GM04503 (cell line): Measurements from ENCODE around the gene SPEF1.
A peak's percentile ranks its signal among the peaks of the same experiment; 100 is the strongest.

ENCODE experiments used
- DNase-seq: peaks from one replicate; pipeline ENCODE4 v3.0.0-alpha.2; 2012; ENCODE audit warnings: low read depth

Gene SPEF1

DNA sequence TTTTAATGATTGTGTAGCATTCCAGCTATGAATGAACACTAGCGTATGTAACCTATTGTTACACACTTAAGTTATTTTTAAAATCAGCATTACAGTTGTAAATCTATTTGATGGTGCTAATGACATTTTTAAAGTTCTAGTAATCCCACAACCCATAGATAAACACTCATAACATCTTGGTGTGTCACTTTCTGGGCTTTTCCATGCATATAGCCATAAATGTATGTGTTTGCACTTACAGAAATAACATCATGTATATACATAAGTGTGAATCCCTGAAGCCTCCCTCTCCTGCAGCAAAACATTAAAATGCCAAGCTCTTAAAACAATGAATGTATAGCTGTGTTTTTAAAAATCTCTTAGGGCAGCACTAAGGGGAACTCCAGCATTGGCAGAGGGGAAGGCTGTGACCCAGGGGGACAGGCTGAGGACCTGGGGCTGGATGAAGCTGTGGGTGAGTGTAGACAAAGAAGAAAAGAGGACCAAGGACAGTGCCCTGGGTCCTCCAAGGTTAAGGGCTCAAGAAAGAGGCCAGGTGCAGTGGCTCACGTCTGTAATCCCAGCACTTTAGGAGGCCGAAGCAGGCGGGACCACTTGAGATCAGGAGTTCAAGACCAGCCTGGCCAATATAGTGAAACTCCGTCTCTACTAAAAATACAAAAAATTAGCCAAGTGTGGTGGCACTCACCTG, 6.2 kb upstream of the SPEF1 start:
- no peak for DNase-seq

DNA sequence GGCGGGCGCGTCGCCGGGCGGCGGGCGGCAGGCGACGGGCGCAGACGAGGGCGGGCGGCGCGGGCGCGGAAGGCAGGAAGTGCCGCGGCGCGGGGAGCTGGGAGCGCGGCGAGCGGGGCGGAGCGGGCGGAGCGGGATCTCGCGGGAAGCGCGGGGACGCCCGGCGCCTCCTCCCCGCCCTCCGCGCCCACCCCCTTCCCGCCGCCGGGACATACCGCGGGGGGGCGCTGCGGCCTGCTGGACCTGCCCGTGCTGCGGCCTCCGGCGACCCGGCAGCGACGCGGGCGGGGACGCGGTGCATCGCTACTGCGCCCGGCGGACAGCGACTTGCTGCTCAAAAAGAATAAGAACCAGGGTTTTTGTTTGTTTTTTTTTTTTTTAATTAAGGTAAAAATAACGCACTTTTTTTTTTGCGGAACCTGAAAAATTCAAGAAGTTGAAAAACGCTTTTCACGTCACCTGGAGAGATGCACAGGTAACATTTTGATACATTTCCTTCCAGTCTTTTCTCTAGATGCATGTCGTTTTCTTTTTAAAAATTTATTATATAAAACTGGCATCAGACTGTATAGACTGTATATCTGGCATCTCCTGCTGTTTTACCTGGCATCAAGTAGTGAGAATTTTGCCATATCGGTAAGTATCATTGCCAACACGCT, 5.5 kb upstream of the SPEF1 start, which contains the start of gene CENPB:
CENPB (minus strand) TSS at position 76 of the 659 bp plus-strand sequence. CDS start 257 bp downstream, outside the sequence.
- DNase-seq: no peak

DNA sequence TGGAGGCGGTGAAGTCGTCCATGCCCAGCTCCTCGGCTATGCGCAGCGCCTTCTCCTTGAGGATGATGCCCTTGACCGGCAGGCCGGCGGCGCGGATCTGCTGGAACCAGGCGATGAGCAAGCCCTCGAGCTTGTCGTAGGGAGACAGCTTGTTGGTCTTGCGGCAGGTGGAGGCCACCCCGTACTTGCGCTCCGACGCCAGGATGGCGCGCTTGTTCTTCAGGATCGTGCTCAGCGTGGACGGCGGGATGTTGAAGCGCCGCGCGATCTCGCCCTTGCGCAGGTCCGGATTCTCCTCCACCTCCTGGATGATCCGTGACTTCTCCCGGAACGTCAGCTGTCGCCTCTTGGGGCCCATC, 4.9 kb upstream of the SPEF1 start:
- no peak for DNase-seq

- no peak for DNase-seq
Measured at GRCh38 chr20:3785240-3786125, 4.2 kb upstream of the SPEF1 start.

DNA sequence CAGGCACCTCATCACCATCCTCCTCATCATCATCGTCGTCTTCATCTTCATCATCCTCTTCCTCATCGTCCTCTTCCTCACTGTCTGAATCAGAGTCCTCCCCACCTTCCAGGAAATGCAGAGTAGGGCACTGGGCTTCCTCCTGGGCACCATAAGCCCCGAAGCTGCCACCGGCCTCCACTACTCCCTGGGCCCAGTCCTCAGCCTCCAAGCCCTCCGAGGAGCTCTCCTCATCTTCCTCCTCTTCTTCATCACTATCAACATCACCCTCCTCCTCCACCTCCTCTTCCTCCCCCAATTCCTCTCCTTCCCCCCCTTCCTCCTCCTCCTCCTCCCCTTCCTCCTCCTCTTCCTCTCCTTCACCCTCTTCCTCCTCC, 3.6 kb upstream of the SPEF1 start:
- no peak for DNase-seq

DNA sequence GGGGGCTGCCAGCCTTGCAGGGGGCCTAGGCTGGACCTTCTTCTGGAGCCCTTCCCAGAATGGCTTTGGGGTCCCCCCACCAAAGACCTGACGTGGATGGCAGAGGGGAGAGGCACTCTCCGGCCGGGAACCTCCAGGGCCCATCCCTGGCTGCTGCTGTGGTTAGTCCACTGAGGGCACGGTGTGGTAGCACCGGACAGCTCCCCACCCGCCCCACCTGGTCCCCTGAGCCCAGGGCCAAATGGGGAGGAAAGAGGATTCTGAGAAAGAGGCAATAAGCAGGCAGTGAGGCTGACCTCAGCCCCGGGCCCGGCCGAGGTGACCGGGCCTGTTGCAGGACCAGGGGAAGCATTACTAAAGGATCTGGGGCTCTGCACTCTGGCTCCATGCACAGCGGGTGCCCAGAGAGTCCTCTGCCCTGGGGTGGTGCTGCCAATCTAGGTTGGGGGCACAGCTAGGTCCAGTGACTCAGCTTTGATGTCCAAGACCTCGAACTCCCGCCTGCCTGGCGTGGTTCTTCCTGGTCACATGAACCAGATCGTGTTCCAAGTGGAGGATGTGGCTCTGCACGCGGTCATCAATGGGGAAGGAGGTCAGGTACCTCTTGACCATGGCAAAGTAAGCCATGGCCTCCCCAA, 3.1 kb upstream of the SPEF1 start:
- DNase-seq: no peak

- no peak for DNase-seq
Measured at GRCh38 chr20:3783511-3784195, 2.4 kb upstream of the SPEF1 start.

- no peak for DNase-seq
Measured at GRCh38 chr20:3783068-3783489, 1.8 kb upstream of the SPEF1 start.

DNA sequence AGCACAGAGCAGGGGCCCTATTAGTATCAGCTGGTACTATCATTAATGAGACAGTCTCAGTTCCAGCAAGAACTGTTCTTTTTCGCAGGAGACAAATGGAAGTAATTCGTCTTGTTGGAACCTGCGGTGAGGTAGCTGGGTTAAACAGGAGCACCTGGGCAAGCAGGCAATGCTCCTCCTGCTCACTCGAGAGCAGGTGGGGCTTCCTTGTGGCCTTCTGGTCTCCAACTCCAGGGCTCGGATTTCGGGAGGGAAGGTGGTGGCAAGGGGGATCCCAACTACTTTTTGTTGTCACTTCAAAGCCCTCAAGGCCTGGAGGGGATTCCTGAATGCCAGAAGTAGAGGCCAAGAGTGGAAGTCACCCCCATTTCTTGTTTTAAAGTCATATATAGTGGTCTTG, 1.3 kb upstream of the SPEF1 start:
- no peak for DNase-seq

DNA sequence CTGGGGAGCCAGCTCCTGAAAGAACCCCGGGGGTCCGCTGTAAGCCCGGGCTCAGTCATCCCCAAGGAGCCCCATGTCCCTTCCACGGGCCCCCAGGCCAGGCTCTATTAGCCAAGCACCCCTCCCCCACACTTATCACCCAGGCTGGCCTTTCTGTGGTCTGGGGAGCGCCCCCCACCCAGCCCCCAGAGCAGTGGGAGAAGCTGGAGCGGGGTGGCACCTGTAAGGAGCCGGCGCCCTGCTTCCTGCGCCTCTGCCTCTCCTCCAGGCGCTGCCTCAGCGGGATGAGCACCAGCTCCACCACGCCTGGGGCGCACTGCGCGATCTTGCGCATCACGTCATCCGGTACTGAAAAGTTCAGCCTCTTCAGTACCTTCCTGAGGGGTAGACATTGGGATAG, 2.3 kb downstream of the SPEF1 start:
- DNase-seq: no peak

DNA sequence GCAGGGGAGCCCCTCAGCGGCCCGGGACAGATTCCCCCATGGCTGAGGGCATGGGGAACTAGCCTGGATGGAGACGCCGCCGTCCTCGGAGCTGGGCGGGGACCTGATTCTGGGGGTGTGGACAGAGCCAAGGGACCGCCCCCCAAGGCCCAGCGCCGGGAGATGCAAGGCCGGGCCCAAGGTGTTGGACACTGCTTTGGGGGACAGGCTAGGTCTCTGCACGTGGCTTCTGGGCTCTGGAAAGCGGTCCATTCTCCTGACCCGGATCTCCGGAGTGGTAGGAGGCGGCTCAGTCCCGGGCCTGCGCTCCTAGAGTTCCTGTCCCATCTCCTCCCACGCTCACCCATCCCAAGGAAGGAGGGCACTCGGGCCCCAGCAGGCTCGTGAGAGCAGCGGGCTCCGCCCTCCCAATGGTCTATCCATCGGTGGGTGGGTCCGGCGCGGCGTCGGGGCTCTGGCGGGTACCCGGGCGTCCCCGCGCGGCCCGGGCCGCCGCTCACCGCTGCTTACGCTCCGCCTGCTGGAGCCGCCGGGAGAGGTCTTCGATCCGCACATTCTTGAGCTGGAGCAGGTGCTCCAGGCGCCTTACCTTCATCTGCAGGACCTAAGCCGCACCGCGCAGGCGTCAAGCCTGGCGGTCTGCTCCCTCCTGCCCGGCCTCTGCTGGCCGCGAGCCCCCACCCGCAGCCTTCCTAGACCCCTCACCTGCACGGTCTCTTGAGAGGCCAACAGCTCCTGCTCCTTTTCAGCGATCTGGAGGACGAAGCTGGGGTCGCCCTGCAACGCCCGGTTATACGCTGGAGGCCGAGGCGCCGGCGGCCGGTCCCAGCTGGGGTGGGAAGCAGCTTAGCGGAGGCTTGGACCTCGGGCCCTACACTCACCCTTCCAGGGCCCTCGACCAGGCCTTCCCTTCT, 3.3 kb downstream of the SPEF1 start:
- DNase-seq: no peak

DNA sequence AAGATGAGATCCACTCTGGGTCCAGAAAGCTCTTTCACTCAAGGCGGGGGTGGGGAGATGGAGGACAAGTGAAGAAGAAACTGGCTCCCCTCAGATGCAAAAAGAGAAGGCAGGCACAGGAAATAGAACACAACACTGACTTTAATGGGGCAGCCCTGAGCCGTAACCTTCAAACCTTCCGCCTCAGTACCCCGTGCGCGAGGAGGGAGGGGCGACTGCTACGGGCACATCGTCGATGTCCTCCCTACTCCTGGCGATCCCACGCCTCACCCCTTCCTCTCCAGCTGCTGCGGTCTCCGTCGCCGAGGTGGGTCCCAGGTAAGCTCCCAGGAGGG, 3.9 kb downstream of the SPEF1 start:
- DNase-seq: no peak

- DNase-seq: no peak
Measured at GRCh38 chr20:3775457-3776108, 5.7 kb downstream of the SPEF1 start.

- DNase-seq: no peak
Measured at GRCh38 chr20:3771552-3772058, 9.6 kb downstream of the SPEF1 start.

GRCh38 chr20:3768342-3769130, 12.7 kb downstream of the SPEF1 start:
- peak; percentile 55 for DNase-seq

GRCh38 chr20:3767427-3768341, 13.6 kb downstream of the SPEF1 start, which contains the start of gene ADISSP:
Gene ADISSP (minus strand): TSS chr20:3767753. CDS start chr20:3760100, 7,653 bp downstream.
- DNase-seq: peak; percentile 85

DNA sequence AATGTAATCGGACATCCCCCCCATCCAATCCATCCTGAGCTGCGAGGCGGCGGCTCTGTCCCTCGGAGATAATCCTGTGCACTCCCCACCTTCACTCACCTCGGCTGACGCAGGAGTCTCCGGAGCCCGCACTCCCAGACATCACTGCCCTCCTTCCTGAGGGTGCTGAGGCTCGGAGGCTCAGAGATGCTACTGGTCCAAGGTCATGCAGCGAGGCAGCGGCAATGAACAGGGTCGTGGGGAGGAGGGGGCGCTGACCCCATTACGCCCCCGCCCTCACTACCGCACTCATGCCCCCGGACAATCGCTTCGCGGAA, 14.2 kb downstream of the SPEF1 start:
- DNase-seq: no peak

GRCh38 chr20:3766422-3767109, 14.7 kb downstream of the SPEF1 start:
- no peak for DNase-seq
